NCI-H2196 treated with DMSO at 0.1 percent for 48 hours (cell line): ENCODE measurements around the gene NAT16.
"Not testable (repeated sequence)": the region's sequence is repeated elsewhere in the genome, so short reads cannot be mapped to it uniquely, and the experiment has no call there.

Experiments
- DNase-seq: peaks from one replicate; lab custom pipeline; 2025; ENCODE audit not compliant: unreplicated experiment; lab: John Stamatoyannopoulos, UW

NAT16 gene

DNA sequence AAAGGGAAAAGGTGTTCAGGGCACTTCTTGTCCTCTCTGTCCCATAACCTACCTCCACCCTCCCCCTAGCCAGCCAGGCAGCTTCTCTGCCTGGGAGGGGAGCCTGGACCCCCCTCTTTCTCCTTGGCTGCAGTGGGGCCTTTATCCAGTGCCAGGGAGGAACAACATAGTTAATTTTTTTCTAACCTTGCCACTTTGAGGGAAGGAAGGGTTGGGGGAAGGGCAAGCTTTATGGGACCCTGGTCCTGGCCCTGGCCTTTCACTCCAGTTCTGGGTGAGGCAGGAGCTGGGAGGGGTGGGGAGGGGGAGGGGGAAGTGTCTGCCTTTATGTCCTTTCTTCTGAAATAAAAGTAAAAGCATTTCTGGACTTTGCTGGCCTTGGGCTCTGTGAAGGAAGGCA lies 19.2 kb downstream of the NAT16 start:
- DNase-seq = no peak

DNA sequence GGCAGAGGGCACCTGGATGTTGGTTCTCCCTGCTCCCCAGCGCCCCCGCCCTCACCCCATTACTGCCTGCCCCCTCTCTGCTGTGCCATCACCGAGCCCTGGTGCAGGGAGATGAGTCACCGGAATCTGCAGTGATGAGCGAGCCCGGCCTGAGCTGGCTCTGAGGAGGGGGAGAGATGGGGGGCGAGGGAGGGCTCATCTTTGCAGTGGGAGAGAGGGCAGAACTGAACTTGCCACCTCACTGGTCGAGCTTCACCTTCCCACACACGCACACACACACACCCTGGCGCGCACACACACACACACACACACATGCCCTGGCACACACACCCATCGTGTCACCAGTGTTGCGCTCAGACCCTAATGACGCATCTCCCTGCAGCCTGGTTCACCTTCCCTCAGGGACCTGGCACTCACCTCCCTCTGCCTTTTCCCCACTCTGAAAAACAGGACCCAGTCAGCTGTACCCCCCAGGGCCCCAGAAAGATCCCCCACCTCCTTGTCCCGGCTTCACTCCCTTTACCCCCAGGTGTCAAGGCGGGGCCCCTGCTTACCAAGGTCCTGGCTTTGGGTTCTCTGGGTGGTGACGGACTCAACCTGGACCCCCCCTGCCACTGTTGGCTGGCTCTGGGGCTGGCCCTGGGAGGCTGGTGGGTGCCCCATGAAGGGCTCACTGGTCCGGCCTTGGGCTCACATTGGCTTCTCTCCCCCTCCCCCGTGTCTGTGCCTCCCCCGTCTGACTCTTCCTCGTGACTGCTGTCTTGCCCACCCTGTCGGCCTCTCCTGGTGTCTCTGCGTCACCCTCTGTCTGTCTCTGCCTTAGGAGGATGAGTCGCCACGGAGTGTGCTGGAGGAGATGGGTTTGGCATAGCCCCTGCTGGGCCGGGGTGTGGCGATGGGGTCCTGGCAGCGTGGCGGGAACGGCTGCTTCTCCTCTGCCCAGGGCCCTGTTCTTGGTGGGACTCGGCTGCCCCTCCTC lies 20.1 kb downstream of the NAT16 start:
- no peak for DNase-seq

DNA sequence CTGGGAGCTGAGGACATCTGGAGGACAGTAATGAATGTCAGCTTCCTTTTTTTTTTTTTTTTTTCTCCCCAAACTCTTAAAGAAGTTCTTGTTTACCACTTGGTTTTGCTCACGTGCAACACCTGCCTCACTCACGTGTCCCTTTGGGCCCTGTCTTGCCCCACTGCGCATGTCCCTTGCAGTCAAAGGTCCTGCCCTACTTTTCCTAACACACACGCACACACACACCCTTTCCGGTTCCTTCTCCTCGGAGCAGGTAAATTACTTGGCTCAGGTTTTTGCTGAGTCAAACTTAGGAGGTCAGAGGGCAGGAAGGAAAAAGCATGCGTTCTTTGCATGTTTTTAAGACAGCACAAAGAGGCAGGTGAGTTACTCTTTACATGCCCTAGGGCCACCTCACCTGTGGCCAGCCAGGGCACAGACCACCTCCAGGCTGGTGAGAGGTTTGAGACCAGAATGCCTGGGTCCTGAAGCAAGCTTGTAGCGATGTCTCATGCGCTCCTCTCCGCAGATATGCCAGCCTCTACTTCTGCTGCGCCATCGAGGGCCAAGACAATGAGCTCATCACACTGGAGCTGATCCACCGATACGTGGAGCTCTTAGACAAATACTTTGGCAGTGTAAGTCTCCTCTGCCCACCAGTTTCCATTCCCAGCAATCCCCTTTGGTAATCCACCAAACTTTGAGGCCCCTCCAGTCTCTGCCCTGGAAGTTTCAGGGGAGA lies 23.1 kb downstream of the NAT16 start:
- DNase-seq = no peak

DNA sequence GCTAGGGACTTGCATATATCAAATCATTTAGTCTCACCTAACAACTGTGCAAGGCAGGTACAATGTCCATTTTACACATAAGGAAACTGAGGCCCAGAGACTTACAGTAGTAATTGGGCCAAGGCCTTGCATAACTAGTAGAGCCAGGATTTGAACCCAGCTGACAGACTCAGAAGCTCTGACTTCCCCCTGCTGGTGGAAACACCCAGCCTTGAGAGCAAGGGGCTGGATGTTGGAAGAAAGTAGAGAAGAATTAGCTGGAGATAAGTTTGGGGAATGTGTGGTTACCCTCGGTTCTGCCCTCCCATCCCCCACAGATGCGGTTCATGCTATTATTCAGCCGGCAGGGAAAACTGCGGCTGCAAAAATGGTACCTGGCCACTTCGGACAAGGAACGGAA lies 23.8 kb downstream of the NAT16 start:
- no peak for DNase-seq

DNA sequence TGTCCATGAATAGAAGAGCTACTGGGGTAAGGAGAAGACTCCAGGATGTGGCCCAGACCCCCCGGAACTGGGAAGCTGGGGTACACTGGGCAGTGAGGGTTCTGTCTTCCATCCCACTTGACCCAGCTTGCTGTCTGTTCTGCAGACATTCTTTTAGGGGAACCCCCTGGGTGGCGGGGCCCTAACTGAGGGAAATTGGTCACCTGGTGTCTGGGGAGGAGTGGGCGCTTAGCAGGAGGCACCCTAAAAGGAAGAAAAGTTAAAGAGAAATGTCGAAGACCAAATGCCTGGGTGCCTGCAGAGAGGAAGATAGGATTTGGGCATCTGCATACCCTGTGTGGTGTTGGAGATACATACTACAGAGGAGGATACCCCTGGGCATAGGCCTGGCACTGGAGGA lies 24.8 kb downstream of the NAT16 start:
- no peak for DNase-seq

GRCh38 chr7:101154693-101155102 lies 25.4 kb downstream of the NAT16 start:
- DNase-seq = no peak

DNA sequence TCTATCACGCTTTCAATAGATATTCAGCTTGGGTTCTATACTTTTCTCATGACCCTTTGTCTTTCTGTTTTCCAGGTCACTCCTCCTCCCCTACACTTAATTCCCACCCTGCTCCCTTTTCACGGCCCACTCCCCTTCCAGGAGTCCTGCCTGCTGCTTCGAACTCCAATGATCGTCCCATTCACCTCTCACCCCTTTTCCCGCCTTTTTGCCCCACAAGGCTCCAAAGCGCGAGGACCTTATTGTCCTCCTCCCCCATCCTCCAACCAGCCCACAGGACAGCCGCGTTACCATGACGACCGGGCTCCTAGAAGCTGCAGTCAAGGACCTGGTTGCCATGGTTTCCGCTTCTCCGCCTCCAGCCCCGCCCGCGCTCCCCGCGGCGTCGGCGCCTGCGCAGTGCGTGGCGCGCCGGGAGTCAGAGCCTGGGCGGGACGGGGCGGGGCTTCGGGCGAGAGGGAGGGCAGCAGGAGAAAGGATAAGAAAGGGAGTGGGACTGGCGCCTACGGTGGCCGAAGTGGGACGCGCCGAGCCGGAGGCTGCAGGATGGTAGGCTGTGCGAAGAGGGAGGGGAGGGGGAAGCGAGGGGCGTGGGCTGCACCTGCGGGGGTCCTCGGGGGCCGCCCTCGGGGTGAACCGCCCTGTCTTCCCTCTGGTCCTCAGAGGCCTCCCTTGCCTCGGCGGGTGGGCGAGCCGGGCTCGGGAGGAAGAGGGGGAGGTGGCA lies 26.0 kb downstream of the NAT16 start, which contains the start of gene AP1S1:
AP1S1 (plus strand) TSS at position 508 of the 724 bp plus-strand sequence; CDS start at position 547, 39 bp downstream.
- DNase-seq = peak; percentile 99

DNA sequence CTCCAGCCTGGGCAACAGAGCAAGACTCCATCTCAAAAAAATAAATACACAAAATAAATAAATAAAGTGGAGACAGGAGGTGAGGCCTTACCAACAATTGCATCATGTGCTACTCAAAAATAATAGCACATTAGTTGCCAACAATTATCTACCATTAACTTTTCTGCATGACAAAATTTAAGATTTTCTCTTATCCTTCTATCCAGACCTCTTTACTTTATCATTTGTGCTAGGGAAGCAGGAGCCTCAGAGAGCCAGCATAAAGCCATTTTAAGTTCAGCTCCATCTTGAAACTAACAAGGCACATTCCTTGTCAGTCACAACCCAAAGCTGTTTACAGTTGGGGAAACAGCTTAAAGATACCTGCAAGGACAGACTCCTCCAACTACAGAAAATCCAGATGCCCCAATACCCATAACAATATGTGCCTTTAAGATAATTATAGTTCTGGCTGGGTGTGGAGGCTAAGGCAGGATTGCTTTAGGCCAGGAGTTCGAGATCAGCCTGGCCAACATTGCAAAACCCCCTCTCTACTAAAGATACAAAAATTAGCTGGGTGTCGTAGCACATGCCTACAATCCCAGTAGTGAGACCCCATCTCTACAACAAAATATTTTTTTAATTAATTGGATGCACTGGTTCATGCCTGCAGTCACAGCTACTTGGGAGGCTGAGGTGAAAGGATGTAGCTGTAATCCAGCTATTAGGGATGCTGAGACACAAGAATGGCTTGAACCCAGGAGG lies 28.0 kb downstream of the NAT16 start:
- no peak for DNase-seq

- DNase-seq = no peak
Observed at GRCh38 chr7:101140746-101141382, 39.2 kb downstream of the NAT16 start.

DNA sequence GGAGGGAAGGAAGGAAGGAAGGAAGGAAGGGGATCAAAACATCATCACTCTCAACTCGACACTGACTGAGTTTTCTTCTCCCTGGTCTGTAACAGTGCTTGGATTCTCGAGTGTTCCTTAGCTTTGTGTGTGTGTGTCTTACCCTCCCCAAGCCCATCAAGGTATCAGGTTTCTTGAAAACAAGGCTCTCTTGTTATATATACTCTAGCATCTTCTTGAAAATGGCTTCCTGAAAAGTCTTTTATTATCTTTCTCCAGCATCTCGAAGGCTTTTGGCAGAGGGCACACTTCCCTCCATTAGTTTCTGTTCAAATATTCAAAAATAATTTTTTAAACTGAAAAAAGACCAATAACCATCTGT lies 39.8 kb downstream of the NAT16 start:
- DNase-seq = no peak

GRCh38 chr7:101138213-101138870 lies 41.8 kb downstream of the NAT16 start:
- peak; percentile 86 for DNase-seq

DNA sequence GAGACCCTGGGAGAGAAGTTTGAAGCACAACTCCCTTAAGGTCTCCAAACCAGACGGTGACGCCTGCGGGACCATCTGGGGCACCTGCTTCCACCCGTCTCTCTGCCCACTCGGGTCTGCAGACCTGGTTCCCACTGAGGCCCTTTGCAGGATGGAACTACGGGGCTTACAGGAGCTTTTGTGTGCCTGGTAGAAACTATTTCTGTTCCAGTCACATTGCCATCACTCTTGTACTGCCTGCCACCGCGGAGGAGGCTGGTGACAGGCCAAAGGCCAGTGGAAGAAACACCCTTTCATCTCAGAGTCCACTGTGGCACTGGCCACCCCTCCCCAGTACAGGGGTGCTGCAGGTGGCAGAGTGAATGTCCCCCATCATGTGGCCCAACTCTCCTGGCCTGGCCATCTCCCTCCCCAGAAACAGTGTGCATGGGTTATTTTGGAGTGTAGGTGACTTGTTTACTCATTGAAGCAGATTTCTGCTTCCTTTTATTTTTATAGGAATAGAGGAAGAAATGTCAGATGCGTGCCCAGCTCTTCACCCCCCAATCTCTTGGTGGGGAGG lies 42.4 kb downstream of the NAT16 start:
- no peak for DNase-seq

DNA sequence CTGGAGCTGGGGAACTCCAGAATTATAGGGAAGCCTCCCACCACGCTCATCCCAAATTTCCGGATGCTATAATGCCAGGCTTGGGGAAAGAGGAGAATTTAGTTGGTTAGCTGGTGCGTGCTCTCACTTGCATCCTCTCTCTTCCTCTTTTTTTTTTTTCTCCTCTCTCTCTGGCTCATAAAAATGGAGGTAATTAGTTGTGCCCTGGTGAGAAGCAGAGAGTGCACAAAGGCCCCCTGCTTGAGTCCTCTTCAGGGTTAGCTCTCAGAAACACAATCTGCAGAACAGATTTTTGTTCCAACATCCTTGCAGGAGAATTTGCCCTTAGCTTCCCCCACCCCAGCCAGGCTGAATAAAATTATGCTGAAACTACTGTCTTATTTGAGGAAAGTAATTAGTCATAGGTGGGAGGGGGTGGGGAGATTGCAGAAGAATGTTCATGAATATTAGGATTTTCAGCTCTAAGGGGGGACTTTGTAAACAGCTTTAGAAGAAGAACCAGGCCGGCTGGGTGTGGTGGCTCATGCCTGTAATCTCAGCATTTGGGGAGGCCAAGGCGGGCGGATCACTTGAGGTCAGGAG lies 45.6 kb downstream of the NAT16 start:
- no peak for DNase-seq

DNA sequence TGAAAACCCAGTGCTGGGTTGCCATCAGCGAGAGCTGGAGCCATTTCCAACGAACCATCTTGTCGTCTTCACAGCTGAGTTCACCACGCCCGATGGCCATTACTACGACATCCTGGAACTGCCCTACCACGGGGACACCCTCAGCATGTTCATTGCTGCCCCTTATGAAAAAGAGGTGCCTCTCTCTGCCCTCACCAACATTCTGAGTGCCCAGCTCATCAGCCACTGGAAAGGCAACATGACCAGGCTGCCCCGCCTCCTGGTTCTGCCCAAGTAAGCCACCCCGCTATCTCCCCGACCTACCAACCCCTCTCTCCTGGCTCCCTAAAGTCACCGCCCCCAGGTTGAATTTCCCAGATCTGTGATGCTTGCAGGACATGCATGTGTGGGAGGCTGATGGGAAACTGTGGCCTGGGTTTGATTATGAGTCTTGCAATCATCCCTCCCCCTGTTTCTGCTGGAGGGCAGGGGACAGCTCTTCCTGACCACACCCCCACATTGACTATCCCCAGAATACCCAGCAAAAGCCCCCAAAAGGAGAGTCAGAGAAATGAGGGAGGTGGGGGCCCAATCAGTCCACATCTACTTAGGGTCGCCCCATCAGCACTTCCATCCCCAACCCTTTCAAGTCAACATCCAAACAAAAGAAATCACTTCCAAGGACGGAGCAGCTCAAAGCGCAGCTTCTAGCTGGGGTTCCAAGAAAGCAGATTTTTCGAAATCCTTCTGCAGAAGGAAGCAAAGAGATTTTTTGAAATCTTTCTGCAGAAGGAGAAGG lies 46.3 kb downstream of the NAT16 start:
- no peak for DNase-seq

GRCh38 chr7:101132626-101133600 lies 47.2 kb downstream of the NAT16 start:
- DNase-seq = not testable (repeated sequence)

GRCh38 chr7:101129603-101130117 lies 50.4 kb downstream of the NAT16 start:
- no peak for DNase-seq
